HEK293 (cell line): ENCODE data around the gene PCNA.

Experiments
- CTCF ChIA-PET: fragments of 350-600 bp; formaldehyde crosslinking; extraction: SDS; loops from one replicate; lab custom pipeline; 2021; ENCODE audit warnings: antibody characterized with exemption; lab: Yijun Ruan, JAX
- POLR2A ChIA-PET: fragments of 300-600 bp; formaldehyde crosslinking; extraction: SDS; loops from one replicate; lab custom pipeline; 2020; ENCODE audit warnings: antibody characterized with exemption, inconsistent platforms; lab: Yijun Ruan, JAX
- H3K27ac ChIP-seq: fragments of 200-500 bp; sonication (Bioruptor generic); 2 replicates; pipeline ENCODE4 v1.5.1; 2014; ENCODE audit warnings: low read depth, low read length, control low read depth, inconsistent platforms; ENCODE audit errors: extremely low read depth
- H3K36me3 ChIP-seq, 2 experiments: fragments of 200-500 bp in 1 of 2; sonication (Bioruptor generic) in 1 of 2; 1 replicate in 1 of 2; 2 replicates in 1 of 2; pipeline ENCODE4 v1.5.1; 2014 to 2017; ENCODE audit warnings: inconsistent platforms in 2 of 2, low read length in 2 of 2; ENCODE audit not compliant: control insufficient read depth in 2 of 2, insufficient read depth in 1 of 2
- H3K4me1 ChIP-seq: fragments of 200-500 bp; sonication (Bioruptor generic); 2 replicates; pipeline ENCODE4 v1.5.1; 2014; ENCODE audit warnings: mild to moderate bottlenecking, low read length, inconsistent platforms; ENCODE audit not compliant: control insufficient read depth, insufficient read depth
- H3K4me3 ChIP-seq: 2 replicates; pipeline ENCODE4 v1.5.1; 2011; ENCODE audit warnings: low read depth, mild to moderate bottlenecking, control low read depth, low read length, moderate library complexity
- H3K9me3 ChIP-seq: fragments of 200-500 bp; sonication (Bioruptor generic); 2 replicates; pipeline ENCODE4 v1.5.1; 2014; ENCODE audit warnings: low read depth, low read length, inconsistent platforms; ENCODE audit not compliant: control insufficient read depth, insufficient read depth
- ATF2 ChIP-seq: fragments of 450-650 bp; formaldehyde crosslinking; IDR thresholded peaks from 2 replicates; pipeline ENCODE4 v1.5.1; 2016; ENCODE audit warnings: missing biosample characterization, missing genetic modification characterization, low read depth
- GLIS1 ChIP-seq: fragments of 450-650 bp; formaldehyde crosslinking; IDR thresholded peaks from 2 replicates; pipeline ENCODE4 v1.5.1; 2016; ENCODE audit warnings: missing biosample characterization, missing genetic modification characterization
- KLF7 ChIP-seq: fragments of 450-650 bp; formaldehyde crosslinking; IDR thresholded peaks from 2 replicates; pipeline ENCODE4 v1.5.1; 2016; ENCODE audit warnings: missing biosample characterization, missing genetic modification characterization, borderline replicate concordance
- PRDM6 ChIP-seq: fragments of 450-650 bp; formaldehyde crosslinking; IDR thresholded peaks from 2 replicates; pipeline ENCODE4 v1.5.1; 2017; ENCODE audit warnings: missing biosample characterization, missing genetic modification characterization
- ZBTB10 ChIP-seq: fragments of 450-650 bp; formaldehyde crosslinking; IDR thresholded peaks from 2 replicates; pipeline ENCODE4 v1.5.1; 2016; ENCODE audit warnings: missing biosample characterization, missing genetic modification characterization
- ZBTB17 ChIP-seq: fragments of 450-650 bp; formaldehyde crosslinking; IDR thresholded peaks from 2 replicates; pipeline ENCODE4 v1.5.1; 2016; ENCODE audit warnings: missing biosample characterization, missing genetic modification characterization
- ZFHX2 ChIP-seq: fragments of 450-650 bp; formaldehyde crosslinking; conservative IDR thresholded peaks from 2 replicates; pipeline ENCODE4 v1.5.1; 2016; ENCODE audit warnings: missing biosample characterization, missing genetic modification characterization
- ZNF132 ChIP-seq: fragments of 450-650 bp; formaldehyde crosslinking; IDR thresholded peaks from 2 replicates; pipeline ENCODE4 v1.5.1; 2017; ENCODE audit warnings: missing biosample characterization, missing genetic modification characterization, borderline replicate concordance
- ZNF155 ChIP-seq: fragments of 450-650 bp; formaldehyde crosslinking; IDR thresholded peaks from 2 replicates; pipeline ENCODE4 v1.5.1; 2016; ENCODE audit warnings: missing biosample characterization, missing genetic modification characterization
- ZNF19 ChIP-seq: fragments of 450-650 bp; formaldehyde crosslinking; IDR thresholded peaks from 2 replicates; pipeline ENCODE4; 2016; ENCODE audit warnings: missing biosample characterization, missing genetic modification characterization, low read depth
- ZNF211 ChIP-seq: fragments of 450-650 bp; formaldehyde crosslinking; IDR thresholded peaks from 2 replicates; pipeline ENCODE4 v1.5.1; 2016; ENCODE audit warnings: low read depth, missing biosample characterization, missing genetic modification characterization
- ZNF223 ChIP-seq: fragments of 450-650 bp; formaldehyde crosslinking; IDR thresholded peaks from 2 replicates; pipeline ENCODE4 v1.5.1; 2016; ENCODE audit warnings: missing biosample characterization, missing genetic modification characterization
- ZNF302 ChIP-seq: fragments of 450-650 bp; formaldehyde crosslinking; IDR thresholded peaks from 2 replicates; pipeline ENCODE4 v1.5.1; 2016; ENCODE audit warnings: missing biosample characterization, missing genetic modification characterization, low read depth
- ZNF366 ChIP-seq: fragments of 450-650 bp; formaldehyde crosslinking; conservative IDR thresholded peaks from 2 replicates; pipeline ENCODE4 v1.5.1; 2016; ENCODE audit warnings: missing biosample characterization, missing genetic modification characterization
- ZNF37A ChIP-seq: fragments of 450-650 bp; IDR thresholded peaks from 2 replicates; pipeline ENCODE4 v1.5.1; 2018; ENCODE audit warnings: missing biosample characterization, missing genetic modification characterization
- ZNF473 ChIP-seq: fragments of 450-650 bp; formaldehyde crosslinking; IDR thresholded peaks from 2 replicates; pipeline ENCODE4 v1.5.1; 2017; ENCODE audit warnings: missing biosample characterization, missing genetic modification characterization
- ZNF510 ChIP-seq: fragments of 450-650 bp; formaldehyde crosslinking; IDR thresholded peaks from 2 replicates; pipeline ENCODE4 v1.5.1; 2018; ENCODE audit warnings: mild to moderate bottlenecking, missing genetic modification characterization, missing biosample characterization; ENCODE audit not compliant: insufficient replicate concordance
- ZNF514 ChIP-seq: fragments of 450-650 bp; formaldehyde crosslinking; IDR thresholded peaks from 2 replicates; pipeline ENCODE4 v1.5.1; 2016; ENCODE audit warnings: missing biosample characterization, missing genetic modification characterization
- ZNF561 ChIP-seq: fragments of 450-650 bp; IDR thresholded peaks from 2 replicates; pipeline ENCODE4 v1.5.1; 2018; ENCODE audit warnings: missing biosample characterization, missing genetic modification characterization, borderline replicate concordance
- ZNF571 ChIP-seq: fragments of 450-650 bp; formaldehyde crosslinking; IDR thresholded peaks from 2 replicates; pipeline ENCODE4 v1.5.0; 2017; ENCODE audit warnings: missing biosample characterization, missing genetic modification characterization
- ZNF692 ChIP-seq: fragments of 450-650 bp; formaldehyde crosslinking; IDR thresholded peaks from 2 replicates; pipeline ENCODE4 v1.5.1; 2016; ENCODE audit warnings: missing biosample characterization, missing genetic modification characterization
- ZNF747 ChIP-seq: fragments of 450-650 bp; formaldehyde crosslinking; IDR thresholded peaks from 2 replicates; pipeline ENCODE4 v1.5.1; 2016; ENCODE audit warnings: missing biosample characterization, missing genetic modification characterization
- ZNF76 ChIP-seq: fragments of 450-650 bp; formaldehyde crosslinking; IDR thresholded peaks from 2 replicates; pipeline ENCODE4; 2016; ENCODE audit warnings: low read depth, missing biosample characterization, missing genetic modification characterization, borderline replicate concordance
- TF ChIP-seq, protein P1 (sequence below): fragments of 450-650 bp; IDR thresholded peaks from 2 replicates; pipeline ENCODE4 v1.5.1; 2018; ENCODE audit warnings: missing biosample characterization, mild to moderate bottlenecking, missing genetic modification characterization
- TF ChIP-seq, protein P2 (sequence below): fragments of 450-650 bp; formaldehyde crosslinking; IDR thresholded peaks from 2 replicates; pipeline ENCODE4 v1.5.1; 2016; ENCODE audit warnings: missing biosample characterization, missing genetic modification characterization

The PCNA gene

GRCh38 chr20:5095454-5095853 is 24.3 kb downstream of the PCNA start:
- Histone ChIP-seq H3K4me3 (no peak overlapping the region), H3K4me1 (peaks cover 2% of the 10 kb centered on the region; the same call in 1 of the 2 replicates), H3K27ac (no peak overlapping the region), H3K36me3 (peaks cover 31 to 58% of the 10 kb centered on the region in 2 experiments), H3K9me3 (no peaks in the 10 kb centered on the region)
- TF ChIP-seq ZNF510 (tag by site-specific recombination) (no peak), GLIS1 (tag by site-specific recombination) (no peak), ZNF76 (no peak), ZNF19 (no peak), ZNF37A (tag by site-specific recombination) (no peak), ZNF473 (tag by site-specific recombination) (no peak), ATF2 (tag by site-specific recombination) (no peak), ZBTB17 (tag by site-specific recombination) (no peak), ZNF155 (tag by site-specific recombination) (no peak), ZNF571 (no peak), ZNF514 (tag by site-specific recombination) (no peak), PRDM6 (no peak)
- POLR2A ChIA-PET: no interaction called here
- CTCF ChIA-PET: interaction anchor here (0.6 to 1.2 kb wide), 2 partner anchors 127 to 488 kb away, joined by 3 read pairs; no protein-coding TSS in a partner anchor

DNA sequence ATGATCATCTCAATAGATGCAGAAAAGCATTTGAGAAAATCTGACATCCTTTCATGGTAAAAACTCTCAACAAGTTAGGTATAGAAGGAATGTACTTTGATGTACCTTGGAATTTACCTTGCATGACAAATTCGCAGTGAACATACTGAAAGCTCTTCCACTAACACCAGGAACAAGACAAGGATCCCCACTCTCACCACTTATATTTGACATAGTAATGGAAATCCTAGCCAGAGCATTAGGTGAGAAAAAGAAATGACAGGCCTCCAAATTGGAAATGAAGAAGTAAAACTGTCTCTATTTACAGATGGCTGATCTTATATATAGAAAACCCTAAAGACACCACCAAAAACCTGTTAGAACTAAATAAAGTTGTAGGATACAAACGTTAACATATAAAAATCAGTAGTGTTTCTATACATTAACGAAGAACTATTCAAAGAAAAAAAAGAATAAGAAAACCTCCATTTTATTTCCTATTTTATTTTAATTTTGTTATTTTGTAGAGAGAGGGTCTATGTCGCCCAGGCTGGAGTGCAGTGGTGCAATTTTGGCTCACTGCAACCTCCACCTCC is 26.9 kb downstream of the PCNA start:
- CTCF ChIA-PET: no interaction called here

More for the DNA sequence above, 26.9 kb downstream of the PCNA start:
- TF ChIP-seq ZNF366 (tag by site-specific recombination): no peak
- no peak for TF ChIP-seq ZNF692 (tag by site-specific recombination)
- TF ChIP-seq, protein P1, sequence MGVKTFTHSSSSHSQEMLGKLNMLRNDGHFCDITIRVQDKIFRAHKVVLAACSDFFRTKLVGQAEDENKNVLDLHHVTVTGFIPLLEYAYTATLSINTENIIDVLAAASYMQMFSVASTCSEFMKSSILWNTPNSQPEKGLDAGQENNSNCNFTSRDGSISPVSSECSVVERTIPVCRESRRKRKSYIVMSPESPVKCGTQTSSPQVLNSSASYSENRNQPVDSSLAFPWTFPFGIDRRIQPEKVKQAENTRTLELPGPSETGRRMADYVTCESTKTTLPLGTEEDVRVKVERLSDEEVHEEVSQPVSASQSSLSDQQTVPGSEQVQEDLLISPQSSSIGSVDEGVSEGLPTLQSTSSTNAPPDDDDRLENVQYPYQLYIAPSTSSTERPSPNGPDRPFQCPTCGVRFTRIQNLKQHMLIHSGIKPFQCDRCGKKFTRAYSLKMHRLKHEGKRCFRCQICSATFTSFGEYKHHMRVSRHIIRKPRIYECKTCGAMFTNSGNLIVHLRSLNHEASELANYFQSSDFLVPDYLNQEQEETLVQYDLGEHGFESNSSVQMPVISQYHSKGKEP (tag by site-specific recombination): no peak
- no peak for TF ChIP-seq ZNF223 (tag by site-specific recombination)
- TF ChIP-seq, protein P2, sequence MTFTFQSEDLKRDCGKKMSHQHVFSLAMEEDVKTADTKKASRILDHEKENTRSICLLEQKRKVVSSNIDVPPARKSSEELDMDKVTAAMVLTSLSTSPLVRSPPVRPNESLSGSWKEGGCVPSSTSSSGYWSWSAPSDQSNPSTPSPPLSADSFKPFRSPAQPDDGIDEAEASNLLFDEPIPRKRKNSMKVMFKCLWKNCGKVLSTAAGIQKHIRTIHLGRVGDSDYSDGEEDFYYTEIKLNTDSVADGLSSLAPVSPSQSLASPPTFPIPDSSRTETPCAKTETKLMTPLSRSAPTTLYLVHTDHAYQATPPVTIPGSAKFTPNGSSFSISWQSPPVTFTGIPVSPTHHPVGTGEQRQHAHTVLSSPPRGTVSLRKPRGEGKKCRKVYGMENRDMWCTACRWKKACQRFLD (tag by site-specific recombination): no peak
- TF ChIP-seq ZBTB10: no peak
- no peak for TF ChIP-seq ZNF561 (tag by site-specific recombination)
- TF ChIP-seq ZNF747: no peak
- TF ChIP-seq ZFHX2 (tag by site-specific recombination): no peak
- TF ChIP-seq ZNF132 (tag by site-specific recombination): no peak
- TF ChIP-seq ZNF302 (tag by site-specific recombination): no peak
- no peak for TF ChIP-seq ZNF211 (tag by site-specific recombination)
- no peak for TF ChIP-seq KLF7 (tag by site-specific recombination)
- Histone ChIP-seq H3K27ac (no peak overlapping the region), H3K4me3 (no peak overlapping the region), H3K4me1 (peaks cover 2% of the 10 kb centered on the region; the same call in 1 of the 2 replicates), H3K9me3 (no peaks in the 10 kb centered on the region), H3K36me3 (peaks cover 10 to 33% of the 10 kb centered on the region in 2 experiments; a peak in 2 of 3 replicates)
- POLR2A ChIA-PET: no interaction called here
